Ishikawa (cell line): ENCODE results near the gene DAD1.

ENCODE experiments used
- CEBPB ChIP-seq: IDR thresholded peaks from 2 replicates; pipeline ENCODE4 v1.6.1; 2012
- CREB1 ChIP-seq: IDR thresholded peaks from 2 replicates; pipeline ENCODE4 v1.6.1; 2012; ENCODE audit warnings: low read depth
- EGR1 ChIP-seq: IDR thresholded peaks from 2 replicates; pipeline ENCODE4 v1.6.1; 2012
- EP300 ChIP-seq: IDR thresholded peaks from 2 replicates; pipeline ENCODE4 v1.6.1; 2012; ENCODE audit warnings: borderline replicate concordance
- FOXM1 ChIP-seq: IDR thresholded peaks from 2 replicates; pipeline ENCODE4 v1.6.1; 2012; ENCODE audit warnings: low read depth, borderline replicate concordance
- NFIC ChIP-seq: IDR thresholded peaks from 2 replicates; pipeline ENCODE4 v1.6.1; 2012
- RAD21 ChIP-seq: IDR thresholded peaks from 2 replicates; pipeline ENCODE4 v1.6.1; 2012; ENCODE audit warnings: low read depth
- TAF1 ChIP-seq: IDR thresholded peaks from 2 replicates; pipeline ENCODE4 v1.6.1; 2012; ENCODE audit warnings: low read depth, mild to moderate bottlenecking
- TCF12 ChIP-seq: IDR thresholded peaks from 2 replicates; pipeline ENCODE4 v1.6.1; 2012; ENCODE audit warnings: low read depth
- TEAD4 ChIP-seq: IDR thresholded peaks from 2 replicates; pipeline ENCODE4 v1.6.1; 2012
- YY1 ChIP-seq: IDR thresholded peaks from 2 replicates; pipeline ENCODE4 v1.6.1; 2012; ENCODE audit warnings: low read depth
- ZBTB7A ChIP-seq: IDR thresholded peaks from 2 replicates; pipeline ENCODE4 v1.6.1; 2012; ENCODE audit warnings: low read depth
- TF ChIP-seq, protein P1 (sequence below): IDR thresholded peaks from 2 replicates; pipeline ENCODE4 v1.6.1; 2012; ENCODE audit warnings: low read depth, mild to moderate bottlenecking
- TF ChIP-seq, protein P2 (sequence below): IDR thresholded peaks from 2 replicates; pipeline ENCODE4 v1.6.1; 2012
- TF ChIP-seq, protein P3 (sequence below): IDR thresholded peaks from 2 replicates; pipeline ENCODE4 v1.6.1; 2012

The DAD1 gene

DNA sequence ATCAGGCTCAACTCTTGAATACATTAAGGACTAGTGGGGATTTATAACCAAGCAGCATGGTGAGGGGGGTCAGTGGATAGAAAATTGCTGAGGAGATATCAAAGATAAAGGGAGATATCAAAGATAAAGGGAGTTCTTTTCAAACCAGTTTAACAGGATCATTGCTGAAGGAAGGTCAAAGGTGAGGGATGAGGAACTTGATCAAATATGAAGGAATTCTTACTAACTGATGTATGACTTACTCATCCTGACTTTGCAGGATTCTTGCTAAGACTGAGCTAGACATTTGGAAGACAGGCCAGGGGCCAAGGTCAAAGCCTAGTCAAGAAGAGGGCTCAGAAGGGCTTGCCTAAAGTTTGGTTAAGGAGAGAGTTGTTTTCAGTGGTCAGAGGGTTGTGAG, 13.8 kb upstream of the DAD1 start:
- TF ChIP-seq EP300 (no peak), CEBPB (no peak), NFIC (no peak), CREB1 (no peak), RAD21 (no peak), EGR1 (no peak), TCF12 (no peak), FOXM1 (no peak)
- TF ChIP-seq, protein P1, sequence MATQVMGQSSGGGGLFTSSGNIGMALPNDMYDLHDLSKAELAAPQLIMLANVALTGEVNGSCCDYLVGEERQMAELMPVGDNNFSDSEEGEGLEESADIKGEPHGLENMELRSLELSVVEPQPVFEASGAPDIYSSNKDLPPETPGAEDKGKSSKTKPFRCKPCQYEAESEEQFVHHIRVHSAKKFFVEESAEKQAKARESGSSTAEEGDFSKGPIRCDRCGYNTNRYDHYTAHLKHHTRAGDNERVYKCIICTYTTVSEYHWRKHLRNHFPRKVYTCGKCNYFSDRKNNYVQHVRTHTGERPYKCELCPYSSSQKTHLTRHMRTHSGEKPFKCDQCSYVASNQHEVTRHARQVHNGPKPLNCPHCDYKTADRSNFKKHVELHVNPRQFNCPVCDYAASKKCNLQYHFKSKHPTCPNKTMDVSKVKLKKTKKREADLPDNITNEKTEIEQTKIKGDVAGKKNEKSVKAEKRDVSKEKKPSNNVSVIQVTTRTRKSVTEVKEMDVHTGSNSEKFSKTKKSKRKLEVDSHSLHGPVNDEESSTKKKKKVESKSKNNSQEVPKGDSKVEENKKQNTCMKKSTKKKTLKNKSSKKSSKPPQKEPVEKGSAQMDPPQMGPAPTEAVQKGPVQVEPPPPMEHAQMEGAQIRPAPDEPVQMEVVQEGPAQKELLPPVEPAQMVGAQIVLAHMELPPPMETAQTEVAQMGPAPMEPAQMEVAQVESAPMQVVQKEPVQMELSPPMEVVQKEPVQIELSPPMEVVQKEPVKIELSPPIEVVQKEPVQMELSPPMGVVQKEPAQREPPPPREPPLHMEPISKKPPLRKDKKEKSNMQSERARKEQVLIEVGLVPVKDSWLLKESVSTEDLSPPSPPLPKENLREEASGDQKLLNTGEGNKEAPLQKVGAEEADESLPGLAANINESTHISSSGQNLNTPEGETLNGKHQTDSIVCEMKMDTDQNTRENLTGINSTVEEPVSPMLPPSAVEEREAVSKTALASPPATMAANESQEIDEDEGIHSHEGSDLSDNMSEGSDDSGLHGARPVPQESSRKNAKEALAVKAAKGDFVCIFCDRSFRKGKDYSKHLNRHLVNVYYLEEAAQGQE, result no peak
- TF ChIP-seq, protein P2, sequence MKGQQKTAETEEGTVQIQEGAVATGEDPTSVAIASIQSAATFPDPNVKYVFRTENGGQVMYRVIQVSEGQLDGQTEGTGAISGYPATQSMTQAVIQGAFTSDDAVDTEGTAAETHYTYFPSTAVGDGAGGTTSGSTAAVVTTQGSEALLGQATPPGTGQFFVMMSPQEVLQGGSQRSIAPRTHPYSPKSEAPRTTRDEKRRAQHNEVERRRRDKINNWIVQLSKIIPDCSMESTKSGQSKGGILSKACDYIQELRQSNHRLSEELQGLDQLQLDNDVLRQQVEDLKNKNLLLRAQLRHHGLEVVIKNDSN, result no peak

DNA sequence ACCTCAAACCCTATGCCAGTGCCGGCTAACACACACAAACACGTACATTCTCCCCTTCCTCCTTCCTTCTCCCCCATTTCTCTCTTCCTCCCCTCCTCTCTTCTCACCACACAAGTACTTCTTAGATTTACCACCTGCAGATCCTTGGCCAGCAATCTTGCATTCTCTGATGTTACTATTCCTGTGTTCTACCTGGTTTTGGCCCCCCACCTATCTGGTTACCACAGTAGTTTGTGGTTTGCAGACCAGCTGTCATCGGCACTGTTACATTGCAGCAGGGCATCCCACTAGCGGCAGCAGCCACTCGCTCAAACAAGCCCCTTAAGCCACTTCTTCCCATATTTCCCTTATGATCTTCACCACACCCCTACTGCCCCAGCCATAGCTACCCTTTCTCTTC, 13.0 kb upstream of the DAD1 start:
- TF ChIP-seq ZBTB7A, result no peak
- TF ChIP-seq EGR1, result no peak
- TF ChIP-seq, protein P2, result no peak

DNA sequence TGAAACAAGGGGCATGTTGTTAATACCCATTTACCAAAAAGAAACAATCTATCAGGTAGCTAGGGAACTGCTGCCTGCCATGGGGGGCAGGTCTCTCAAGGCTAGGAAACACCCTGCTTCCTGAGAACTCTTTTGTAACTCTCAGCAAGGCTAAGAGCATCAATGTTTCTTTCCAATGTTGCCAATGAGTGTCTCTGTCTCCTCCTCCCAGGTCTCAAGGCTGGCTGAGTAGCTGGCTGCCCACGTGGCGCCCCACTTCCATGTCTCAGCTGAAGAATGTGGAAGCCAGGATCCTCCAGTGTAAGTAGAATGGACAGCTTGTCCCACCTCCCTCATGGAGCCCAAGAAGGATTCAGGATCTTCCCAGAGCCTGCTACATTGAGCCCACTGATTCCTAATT, 12.4 kb upstream of the DAD1 start:
- TF ChIP-seq, protein P2, result no peak
- TF ChIP-seq EP300 (no peak), ZBTB7A (no peak), RAD21 (no peak), EGR1 (no peak), CREB1 (no peak), TAF1 (no peak), NFIC (no peak), YY1 (no peak), TCF12 (no peak), TEAD4 (no peak)
- TF ChIP-seq, protein P3, sequence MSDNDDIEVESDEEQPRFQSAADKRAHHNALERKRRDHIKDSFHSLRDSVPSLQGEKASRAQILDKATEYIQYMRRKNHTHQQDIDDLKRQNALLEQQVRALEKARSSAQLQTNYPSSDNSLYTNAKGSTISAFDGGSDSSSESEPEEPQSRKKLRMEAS, result no peak

DNA sequence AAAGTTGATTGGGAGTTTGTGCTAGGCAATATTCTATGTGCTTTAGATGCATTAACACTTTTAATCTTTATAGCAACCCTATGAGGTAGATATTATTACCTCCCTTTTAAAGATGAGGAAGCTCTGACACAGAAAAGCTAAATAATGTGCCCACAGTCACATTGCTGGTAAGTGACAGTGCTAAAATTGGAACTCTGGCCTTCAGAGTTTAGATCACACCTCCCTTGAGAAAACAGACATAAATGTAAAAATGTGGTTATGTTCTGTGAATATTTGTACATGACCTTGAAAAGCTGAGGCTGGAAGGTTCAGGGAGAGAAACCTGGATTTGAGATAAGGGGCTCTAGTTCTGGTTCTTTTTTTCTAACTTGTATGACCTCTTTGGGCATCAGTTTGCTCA, 11.0 kb upstream of the DAD1 start:
- TF ChIP-seq, protein P2, result no peak
- TF ChIP-seq EP300 (no peak), RAD21 (no peak), CEBPB (no peak), CREB1 (no peak), NFIC (no peak), EGR1 (no peak), ZBTB7A (no peak), TEAD4 (no peak), TCF12 (no peak), FOXM1 (no peak), TAF1 (no peak)
- TF ChIP-seq, protein P3, result no peak

DNA sequence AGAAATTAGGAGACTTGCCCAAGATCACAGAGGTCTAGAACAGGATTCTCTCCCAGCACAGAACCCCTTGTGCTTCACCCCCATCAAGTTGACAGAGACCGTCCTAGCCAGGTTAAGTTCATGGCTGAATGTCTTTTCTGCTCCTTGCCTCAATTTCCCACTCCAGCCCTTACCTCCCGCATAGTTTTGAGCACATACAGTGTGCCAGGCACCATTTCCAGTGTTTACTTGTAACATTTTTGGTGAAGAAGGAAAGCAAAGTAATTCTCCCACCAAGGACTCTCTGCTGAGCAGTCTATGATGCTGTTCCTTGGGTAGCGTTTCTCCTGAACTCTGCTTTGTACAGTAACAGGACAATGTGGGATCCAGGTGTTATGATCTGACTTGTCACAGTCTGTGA, 10.3 kb upstream of the DAD1 start:
- TF ChIP-seq YY1 (no peak), ZBTB7A (no peak), TAF1 (no peak), CEBPB (no peak)
- TF ChIP-seq, protein P3, result no peak

DNA sequence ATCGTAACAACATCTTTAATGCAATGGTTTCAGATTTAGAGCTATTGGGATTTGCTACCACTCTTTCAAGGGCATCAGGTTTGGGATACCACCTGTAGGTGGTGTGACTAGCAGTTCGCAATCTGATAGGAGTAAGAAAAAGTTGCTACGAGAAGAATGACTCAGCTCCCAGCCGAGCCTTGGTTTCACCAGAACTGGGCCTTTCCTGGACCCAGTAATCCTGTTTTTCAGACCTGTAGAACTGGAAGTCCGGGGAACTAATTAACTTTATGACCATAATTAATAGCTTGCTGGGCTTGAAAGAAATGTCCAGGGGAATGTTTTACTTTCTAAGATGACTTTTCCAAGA, 9.8 kb upstream of the DAD1 start:
- TF ChIP-seq, protein P3, result no peak
- no peak for TF ChIP-seq TCF12
- TF ChIP-seq, protein P2, result no peak
- no peak for TF ChIP-seq ZBTB7A
- TF ChIP-seq YY1, result no peak
- no peak for TF ChIP-seq FOXM1
- TF ChIP-seq CEBPB, result no peak
- no peak for TF ChIP-seq EP300
- TF ChIP-seq, protein P1, result no peak
- no peak for TF ChIP-seq TAF1
